Hepatocyte (in vitro differentiated cells): Measurements from ENCODE around the gene IL22RA1. TPM values are rescaled to one million over a fixed set of nuclear protein-coding genes. Genes with fewer than 3 reads are reported as not detected.

Experiments used
- DNase-seq: peaks from one replicate; pipeline ENCODE4 v3.0.0-alpha.2; 2016; ENCODE audit warnings: low spot score
- H2AFZ ChIP-seq: fragments of 200-600 bp; sonication (generic); 2 replicates; pipeline ENCODE4 v1.6.0; 2016; ENCODE audit warnings: antibody characterized with exemption, mild to moderate bottlenecking
- H3K27ac ChIP-seq: fragments of 200-600 bp; sonication (generic); 2 replicates; pipeline ENCODE4 v1.5.1; 2016; ENCODE audit warnings: mild to moderate bottlenecking
- H3K27me3 ChIP-seq: fragments of 200-600 bp; sonication (generic); 2 replicates; pipeline ENCODE4 v1.6.1; 2016
- H3K36me3 ChIP-seq: fragments of 200-600 bp; sonication (generic); replicated peaks from 2 replicates; pipeline ENCODE4 v1.5.1; 2016; ENCODE audit warnings: low read depth; ENCODE audit not compliant: insufficient read depth
- H3K4me1 ChIP-seq: fragments of 200-600 bp; sonication (generic); 2 replicates; pipeline ENCODE4 v1.5.1; 2016; ENCODE audit warnings: mild to moderate bottlenecking, moderate library complexity; ENCODE audit not compliant: insufficient read depth
- H3K4me2 ChIP-seq: fragments of 200-600 bp; sonication (generic); 2 replicates; pipeline ENCODE4 v1.6.0; 2016
- H3K4me3 ChIP-seq: fragments of 200-600 bp; sonication (generic); 2 replicates; pipeline ENCODE4 v1.5.1; 2016; ENCODE audit warnings: mild to moderate bottlenecking
- H3K79me2 ChIP-seq: fragments of 200-600 bp; sonication (generic); 2 replicates; pipeline ENCODE4 v1.6.0; 2017; ENCODE audit warnings: mild to moderate bottlenecking
- H3K9me2 ChIP-seq: fragments of 200-600 bp; sonication (generic); replicated peaks from 2 replicates; pipeline ENCODE4 v1.6.0; 2017; ENCODE audit warnings: mild to moderate bottlenecking; ENCODE audit not compliant: insufficient read depth
- H3K9me3 ChIP-seq: fragments of 200-600 bp; sonication (generic); 2 replicates; pipeline ENCODE4 v1.5.1; 2016; ENCODE audit warnings: low read depth, mild to moderate bottlenecking
- H4K20me1 ChIP-seq: fragments of 200-600 bp; sonication (generic); 2 replicates; pipeline ENCODE4 v1.6.0; 2016; ENCODE audit warnings: mild to moderate bottlenecking; ENCODE audit not compliant: insufficient read depth, poor library complexity, severe bottlenecking
- EZH2 ChIP-seq: fragments of 200-600 bp; sonication (generic); IDR thresholded peaks from 2 replicates; pipeline ENCODE4 v1.6.1; 2016; ENCODE audit warnings: antibody characterized with exemption, mild to moderate bottlenecking, borderline replicate concordance
- EZH2phosphoT487 ChIP-seq: fragments of 200-600 bp; sonication (generic); IDR thresholded peaks from one replicate; pipeline ENCODE4 v1.6.1; 2018; ENCODE audit warnings: antibody characterized with exemption, mild to moderate bottlenecking, low read depth, moderate library complexity; ENCODE audit not compliant: unreplicated experiment, severe bottlenecking
- WGBS: methylation state at CpG from one replicate; pipeline ENCODE4 v1.1.6; 2016; ENCODE audit warnings: low lambda C conversion rate; ENCODE audit errors: missing lambda C conversion rate; 5-methylcytosine and 5-hydroxymethylcytosine counted together
- polyA plus RNA-seq: library from polyadenylated mRNA; unstranded; fragments of >200 nt; fragmentation: Nextera tagmentation; extraction: Ambion mirVana; gene quantifications from 2 replicates; pipeline ENCODE4 v1.2.1, GENCODE V29; 2016
- total RNA-seq: library from RNA; depleted of rRNA; stranded (reverse); fragments of >200 nt; gene quantifications from 2 replicates; pipeline ENCODE4 v1.2.3, GENCODE V29; 2014
- TF ChIP-seq, protein P1 (sequence below): fragments of 200-600 bp; sonication (generic); IDR thresholded peaks from 2 replicates; pipeline ENCODE4 v1.5.1; 2016; ENCODE audit warnings: antibody characterized with exemption, mild to moderate bottlenecking; ENCODE audit not compliant: poor library complexity

IL22RA1 gene
- total and polyA plus RNA-seq, 2 experiments from 2014 or later = 6.1 to 8.2 TPM

DNA sequence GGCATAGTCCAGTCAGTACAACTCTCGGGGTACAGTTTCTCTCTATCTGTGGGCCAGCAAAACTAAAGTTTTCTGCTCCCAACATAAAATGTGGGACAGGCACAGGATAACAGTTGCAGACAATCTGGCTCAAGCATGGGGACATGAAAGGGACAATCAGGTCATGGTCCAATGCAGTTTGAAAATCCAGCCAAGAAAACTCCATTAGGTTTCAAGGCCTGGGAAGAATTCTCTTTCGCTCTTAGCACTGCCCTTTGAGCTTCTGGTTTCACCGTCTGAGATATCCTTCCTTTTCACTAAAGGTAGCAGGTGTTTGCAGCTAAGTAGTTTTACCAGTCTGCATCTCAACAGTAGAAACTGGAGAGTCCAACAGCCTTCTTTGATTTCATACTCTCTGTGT, 21.1 kb upstream of the IL22RA1 start:
- H3K27ac ChIP-seq = no peak overlapping the region

DNA sequence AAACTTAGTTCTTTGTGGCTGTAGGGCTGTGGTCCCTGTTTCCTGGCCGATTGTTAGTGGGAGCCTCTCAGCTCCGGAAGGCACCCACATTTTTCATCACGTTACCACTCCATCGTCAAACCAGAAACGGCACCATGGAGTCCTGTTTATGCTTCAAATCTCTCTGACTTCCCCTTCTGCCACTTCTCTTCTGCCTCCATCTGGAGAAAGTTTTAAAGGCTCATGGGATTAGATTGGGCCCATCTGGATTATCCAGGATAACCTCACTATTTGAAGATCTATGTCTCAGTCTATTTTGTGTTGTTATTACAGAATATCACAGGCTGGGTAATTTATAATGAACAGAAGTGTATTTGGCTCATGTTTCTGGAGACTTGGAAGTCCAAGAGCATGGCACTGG, 19.3 kb upstream of the IL22RA1 start:
- Histone ChIP-seq H3K9me2 (no peaks in the 10 kb centered on the region), H3K4me3 (no peak overlapping the region), H3K4me2 (no peak overlapping the region), H3K36me3 (peaks cover 5% of the 10 kb centered on the region), H3K4me1 (no peaks in the 10 kb centered on the region), H3K27me3 (no peaks in the 10 kb centered on the region), H2AFZ (no peak overlapping the region), H3K9me3 (no peaks in the 10 kb centered on the region), H4K20me1 (no peaks in the 10 kb centered on the region), H3K27ac (no peak overlapping the region), H3K79me2 (no peaks in the 10 kb centered on the region)
- 59% methylated on average over 5 of the region's 5 CpGs for WGBS
- no peak for DNase-seq
- TF ChIP-seq EZH2phosphoT487 = no peak

More for the DNA sequence above, 21.1 kb upstream of the IL22RA1 start:
- DNase-seq = no peak
- Histone ChIP-seq H3K79me2 (no peaks in the 10 kb centered on the region), H3K36me3 (peaks cover 5% of the 10 kb centered on the region), H3K27me3 (no peaks in the 10 kb centered on the region), H2AFZ (no peak overlapping the region), H3K4me1 (no peaks in the 10 kb centered on the region), H3K4me2 (no peak overlapping the region), H3K9me3 (no peaks in the 10 kb centered on the region), H3K9me2 (no peaks in the 10 kb centered on the region), H4K20me1 (no peaks in the 10 kb centered on the region), H3K4me3 (no peak overlapping the region)
- WGBS = 78% methylated on average over 3 of the region's 3 CpGs
- TF ChIP-seq, protein P1, sequence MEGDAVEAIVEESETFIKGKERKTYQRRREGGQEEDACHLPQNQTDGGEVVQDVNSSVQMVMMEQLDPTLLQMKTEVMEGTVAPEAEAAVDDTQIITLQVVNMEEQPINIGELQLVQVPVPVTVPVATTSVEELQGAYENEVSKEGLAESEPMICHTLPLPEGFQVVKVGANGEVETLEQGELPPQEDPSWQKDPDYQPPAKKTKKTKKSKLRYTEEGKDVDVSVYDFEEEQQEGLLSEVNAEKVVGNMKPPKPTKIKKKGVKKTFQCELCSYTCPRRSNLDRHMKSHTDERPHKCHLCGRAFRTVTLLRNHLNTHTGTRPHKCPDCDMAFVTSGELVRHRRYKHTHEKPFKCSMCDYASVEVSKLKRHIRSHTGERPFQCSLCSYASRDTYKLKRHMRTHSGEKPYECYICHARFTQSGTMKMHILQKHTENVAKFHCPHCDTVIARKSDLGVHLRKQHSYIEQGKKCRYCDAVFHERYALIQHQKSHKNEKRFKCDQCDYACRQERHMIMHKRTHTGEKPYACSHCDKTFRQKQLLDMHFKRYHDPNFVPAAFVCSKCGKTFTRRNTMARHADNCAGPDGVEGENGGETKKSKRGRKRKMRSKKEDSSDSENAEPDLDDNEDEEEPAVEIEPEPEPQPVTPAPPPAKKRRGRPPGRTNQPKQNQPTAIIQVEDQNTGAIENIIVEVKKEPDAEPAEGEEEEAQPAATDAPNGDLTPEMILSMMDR = no peak
- no peak for TF ChIP-seq EZH2
- no peak for TF ChIP-seq EZH2phosphoT487

DNA sequence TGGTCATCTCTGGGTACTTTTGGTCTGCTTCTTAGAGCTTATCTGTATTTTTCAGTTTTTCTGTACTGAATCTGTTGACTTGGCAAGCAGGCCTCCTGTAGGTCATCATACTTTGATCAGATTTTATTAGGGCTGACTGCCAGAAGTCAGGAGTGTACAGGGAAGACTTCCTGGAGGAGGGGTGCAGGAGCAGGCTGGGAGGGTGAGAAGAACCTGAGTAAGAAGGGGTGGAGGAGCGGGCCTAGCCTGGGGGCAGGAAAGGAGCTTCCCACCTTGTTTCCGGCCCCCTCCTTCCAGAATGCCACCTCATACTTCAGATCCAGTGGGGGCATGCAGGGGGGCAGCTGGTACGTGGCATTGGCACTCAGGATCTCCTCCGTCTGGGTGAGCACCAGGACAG, 18.3 kb upstream of the IL22RA1 start:
- Histone ChIP-seq H3K27ac (no peak overlapping the region), H4K20me1 (no peaks in the 10 kb centered on the region), H3K4me3 (no peak overlapping the region), H3K4me2 (no peak overlapping the region), H2AFZ (no peak overlapping the region), H3K36me3 (peaks cover 5% of the 10 kb centered on the region), H3K9me3 (no peaks in the 10 kb centered on the region), H3K27me3 (no peaks in the 10 kb centered on the region), H3K4me1 (no peaks in the 10 kb centered on the region), H3K9me2 (no peaks in the 10 kb centered on the region), H3K79me2 (no peaks in the 10 kb centered on the region)
- no peak for DNase-seq
- TF ChIP-seq, protein P1 = no peak
- TF ChIP-seq EZH2 = no peak
- TF ChIP-seq EZH2phosphoT487 = no peak
- 88% methylated on average over 4 of the region's 4 CpGs for WGBS

DNA sequence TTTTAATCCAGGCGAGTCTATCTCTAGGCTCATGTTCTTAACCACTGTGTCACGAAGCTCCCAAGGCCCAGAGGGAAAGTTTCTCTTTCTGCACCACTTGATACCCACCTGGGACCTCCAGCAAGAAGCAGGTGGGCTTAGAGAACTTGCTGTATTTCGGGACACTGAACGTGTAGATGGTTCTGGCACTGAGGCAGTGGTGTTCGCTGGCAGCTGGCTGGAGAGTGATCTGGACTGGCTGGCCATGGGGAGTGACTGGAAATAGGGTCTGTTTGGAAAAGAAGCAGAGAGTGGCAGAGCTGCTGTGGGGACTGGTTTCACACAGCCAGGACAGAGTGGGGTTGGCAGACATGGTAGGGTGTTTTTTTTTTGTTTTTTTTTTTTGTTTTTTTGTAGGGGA, 16.4 kb upstream of the IL22RA1 start:
- no peak for DNase-seq
- Histone ChIP-seq H3K9me3 (no peaks in the 10 kb centered on the region), H2AFZ (no peak overlapping the region), H3K36me3 (peaks cover 5% of the 10 kb centered on the region), H3K4me1 (no peaks in the 10 kb centered on the region), H3K4me2 (no peak overlapping the region), H3K4me3 (no peak overlapping the region), H3K27ac (no peak overlapping the region), H4K20me1 (no peaks in the 10 kb centered on the region), H3K9me2 (no peaks in the 10 kb centered on the region), H3K27me3 (no peaks in the 10 kb centered on the region), H3K79me2 (no peaks in the 10 kb centered on the region)
- TF ChIP-seq, protein P1 = no peak
- TF ChIP-seq EZH2phosphoT487 (no peak), EZH2 (no peak)
- WGBS = 98% methylated on average over 5 of the region's 5 CpGs
